ENCODE data around the gene JDP2.
A peak's percentile ranks its signal among the peaks of the same experiment; 100 is the strongest.
"Not testable (repeated sequence)": the region's sequence is repeated elsewhere in the genome, so short reads cannot be mapped to it uniquely, and the experiment has no call there.

The JDP2 gene

GRCh38 chr14:75457648-75458165 lies 29.9 kb downstream of the JDP2 start:
- DNase-seq, result no peak

GRCh38 chr14:75458305-75458704 lies 30.5 kb downstream of the JDP2 start:
- DNase-seq, result no peak

GRCh38 chr14:75459099-75459741 lies 31.4 kb downstream of the JDP2 start:
- peak; percentile 5 for DNase-seq

GRCh38 chr14:75459791-75460190 lies 32.0 kb downstream of the JDP2 start:
- DNase-seq, result no peak

- no peak for DNase-seq
Measured at GRCh38 chr14:75460394-75460793, 32.6 kb downstream of the JDP2 start.

- DNase-seq, result no peak
Measured at GRCh38 chr14:75461303-75461702, 33.5 kb downstream of the JDP2 start.

GRCh38 chr14:75461755-75462349 lies 34.0 kb downstream of the JDP2 start:
- DNase-seq, result no peak

DNA sequence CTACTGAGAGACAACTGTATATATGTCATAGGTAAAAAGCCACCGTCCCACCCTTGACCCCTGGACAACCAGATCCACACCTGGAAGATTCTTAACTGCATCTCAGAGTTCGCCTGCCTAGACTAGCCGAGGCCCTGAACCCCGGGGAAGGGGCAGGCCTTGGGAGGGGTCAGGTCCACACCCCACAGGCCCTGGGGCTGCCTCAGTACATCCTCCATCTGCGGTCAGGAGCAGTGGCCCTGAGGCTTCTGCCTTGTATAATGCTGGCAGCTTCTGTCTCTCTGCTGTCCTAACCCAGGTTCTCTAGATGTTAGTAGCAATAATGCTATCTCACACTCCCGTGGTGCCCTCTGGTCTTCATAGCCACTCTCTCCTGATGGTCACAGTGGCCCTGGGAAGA lies 36.8 kb downstream of the JDP2 start:
- no peak for DNase-seq

- DNase-seq, result no peak
Measured at GRCh38 chr14:75467763-75468162, 39.9 kb downstream of the JDP2 start.

GRCh38 chr14:75469164-75469563 lies 41.3 kb downstream of the JDP2 start:
- no peak for DNase-seq

GRCh38 chr14:75469606-75470237 lies 41.9 kb downstream of the JDP2 start:
- DNase-seq, result no peak

- no peak for DNase-seq
Measured at GRCh38 chr14:75470238-75470797, 42.5 kb downstream of the JDP2 start.

DNA sequence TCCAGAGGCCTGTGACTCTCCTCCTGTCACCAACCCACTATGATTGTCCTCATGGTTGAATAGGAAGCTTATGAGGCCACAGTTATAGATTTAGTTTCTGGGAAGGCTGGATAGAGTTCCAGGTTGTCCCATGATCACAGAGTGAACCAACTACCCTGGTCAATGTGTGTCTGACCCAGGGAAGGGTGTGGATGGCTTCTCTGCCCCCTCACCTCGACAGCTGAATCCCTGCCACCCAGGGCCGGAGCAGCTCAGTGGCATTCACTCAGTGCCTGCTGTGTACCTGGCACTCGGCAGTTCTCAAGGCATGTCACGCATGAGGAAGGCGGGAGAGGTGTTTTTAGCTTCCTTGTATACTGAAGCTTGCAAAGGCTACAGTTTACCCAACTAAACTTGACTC lies 43.2 kb downstream of the JDP2 start:
- no peak for DNase-seq

GRCh38 chr14:75474127-75474526 lies 46.3 kb downstream of the JDP2 start:
- DNase-seq, result not testable (repeated sequence)

DNA sequence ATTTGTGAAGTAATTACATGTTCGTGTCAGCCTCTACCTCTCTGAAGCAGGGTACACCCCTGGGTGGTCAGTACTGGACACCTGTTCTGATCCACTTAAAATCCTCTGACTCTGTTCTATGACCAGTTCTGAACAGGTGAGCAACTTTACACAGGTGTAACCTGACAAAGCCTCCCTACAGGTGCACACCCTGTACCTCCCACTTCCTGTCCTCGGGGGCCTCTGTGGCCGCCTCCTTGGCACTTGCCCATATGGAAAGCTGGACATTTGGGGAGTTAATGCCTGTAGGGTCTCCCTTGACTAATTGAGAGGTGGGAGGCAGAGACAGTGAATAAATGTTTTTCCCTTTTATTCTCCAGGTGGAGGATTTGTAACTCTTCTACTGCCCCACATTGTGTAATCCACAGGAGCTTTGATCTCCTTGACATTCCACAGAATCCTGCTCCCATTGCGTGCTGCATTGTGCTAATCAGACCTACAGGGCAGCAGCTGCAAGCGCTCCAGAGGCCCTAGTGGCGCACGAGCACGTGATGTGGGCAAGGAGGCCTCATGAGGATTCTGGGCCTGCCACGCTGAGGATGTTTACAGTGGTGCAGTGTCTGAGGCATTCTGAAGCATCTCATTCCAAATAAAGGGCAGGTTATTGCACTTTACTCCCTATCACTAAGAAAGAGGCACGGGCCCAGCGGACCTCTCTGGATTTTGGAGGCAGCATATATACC lies 48.6 kb downstream of the JDP2 start:
- DNase-seq, result no peak

GRCh38 chr14:75477881-75478280 lies 50.1 kb downstream of the JDP2 start:
- no peak for DNase-seq

DNA sequence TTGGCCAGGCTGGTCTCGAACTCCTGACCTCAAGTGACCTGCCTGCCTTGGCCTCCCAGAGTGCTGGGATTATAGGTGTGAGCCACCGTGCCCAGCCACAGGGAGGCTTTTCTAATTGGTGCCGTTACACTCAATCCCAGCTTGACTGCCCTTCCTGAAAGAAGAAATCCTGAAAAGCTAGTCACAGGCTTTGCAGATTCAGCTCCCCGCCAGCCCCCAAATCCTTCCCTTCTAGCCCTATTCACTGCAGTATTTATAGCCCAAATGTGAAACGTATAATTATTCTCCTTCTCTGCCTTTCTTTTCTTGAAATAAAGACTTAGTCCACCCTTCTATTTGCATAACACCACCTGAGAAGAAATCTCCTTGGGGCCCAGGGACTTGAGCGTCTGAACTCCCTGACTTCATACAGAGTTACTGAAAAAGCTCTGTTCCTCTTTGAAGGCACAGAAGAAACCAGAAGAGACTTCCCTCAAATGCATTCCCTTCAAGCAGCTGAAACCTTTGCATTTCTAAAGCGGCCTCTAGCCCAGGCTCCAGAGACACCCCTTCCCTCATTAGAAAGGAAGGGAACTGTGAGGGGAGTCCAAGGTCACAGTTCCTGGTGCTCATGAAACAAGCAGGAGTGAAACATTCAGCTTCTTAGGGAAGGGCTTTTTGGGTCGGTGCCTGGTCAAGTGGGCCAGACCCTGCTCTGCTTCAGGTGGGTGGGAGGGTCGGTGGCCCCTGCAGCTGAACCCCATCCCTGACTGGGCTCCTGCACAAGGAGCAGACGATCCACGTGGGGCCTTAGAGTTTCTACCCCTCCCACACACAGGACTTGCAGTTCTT lies 52.2 kb downstream of the JDP2 start:
- no peak for DNase-seq

- no peak for DNase-seq
Measured at GRCh38 chr14:75482366-75482765, 54.5 kb downstream of the JDP2 start.

- no peak for DNase-seq
Measured at GRCh38 chr14:75484711-75485429, 57.0 kb downstream of the JDP2 start.

- DNase-seq, result no peak
Measured at GRCh38 chr14:75486318-75486717, 58.5 kb downstream of the JDP2 start.

DNA sequence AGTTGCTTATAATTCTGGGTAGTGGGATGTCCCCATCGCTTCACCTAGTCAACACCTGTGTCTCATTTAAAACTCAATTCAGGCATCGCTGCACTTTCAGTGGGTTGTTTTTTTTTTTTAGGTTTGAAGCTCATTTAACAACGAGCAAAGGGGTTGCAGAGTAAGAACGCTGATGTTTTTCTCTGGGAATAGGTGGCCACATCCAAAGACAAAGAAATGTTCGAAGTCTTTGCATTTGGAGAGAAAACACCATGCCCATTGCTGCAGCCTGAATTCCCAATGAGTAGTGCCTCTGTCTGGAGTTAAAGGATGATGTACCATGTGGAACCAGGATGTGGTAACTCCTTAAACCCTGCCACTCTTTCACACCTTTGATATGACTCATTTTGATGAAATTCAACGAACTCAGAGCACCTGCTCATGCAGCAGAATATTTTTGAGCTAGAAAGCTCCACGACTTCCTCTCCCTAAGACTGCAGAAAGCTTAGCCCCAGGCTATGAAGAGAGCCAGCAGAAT lies 59.4 kb downstream of the JDP2 start:
- peak; percentile 19 for DNase-seq

DNA sequence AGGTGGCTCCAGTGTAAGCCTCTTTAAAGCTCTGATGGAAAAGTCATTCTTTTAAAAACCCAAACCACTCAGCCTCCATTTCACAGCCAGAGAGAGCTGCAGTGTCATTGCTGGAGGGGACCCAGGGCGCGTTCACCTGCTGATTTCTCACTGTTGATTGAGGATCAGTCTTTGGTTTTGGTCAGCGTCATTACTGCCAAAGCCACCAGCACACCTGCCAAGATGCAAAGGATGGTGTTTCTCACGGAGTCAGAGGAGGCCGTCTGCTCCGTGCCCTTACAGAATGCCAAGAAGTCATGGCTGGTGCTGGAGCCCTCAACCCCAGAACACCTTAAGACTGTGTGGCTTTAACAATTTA lies 61.6 kb downstream of the JDP2 start:
- no peak for DNase-seq

All from CD4-positive, alpha-beta T cell treated with Interleukin-21 for 1 hour (primary cell).